HEK293T (cell line): ENCODE results near the gene ST6GAL1.

Source experiments
- CTCF ChIA-PET: fragments of 350-600 bp; formaldehyde crosslinking; extraction: SDS; loops from one replicate; lab custom pipeline; 2021; ENCODE audit warnings: antibody characterized with exemption, inconsistent platforms; lab: Yijun Ruan, JAX
- POLR2A ChIA-PET: fragments of 350-600 bp; formaldehyde crosslinking; extraction: SDS; loops from one replicate; lab custom pipeline; 2020; ENCODE audit warnings: antibody characterized with exemption, inconsistent platforms; lab: Yijun Ruan, JAX
- DNase-seq: peaks from one replicate; pipeline ENCODE4 v3.0.0; 2012; ENCODE audit warnings: mixed read lengths; ENCODE audit errors: extremely low spot score
- ARNT ChIP-seq: fragments of 450-650 bp; IDR thresholded peaks from 2 replicates; pipeline ENCODE4 v1.6.1; 2017; ENCODE audit warnings: mild to moderate bottlenecking
- BHLHE40 ChIP-seq: fragments of 450-650 bp; IDR thresholded peaks from 2 replicates; pipeline ENCODE4 v1.6.1; 2016; ENCODE audit warnings: mild to moderate bottlenecking, moderate library complexity, borderline replicate concordance
- CTBP1 ChIP-seq: fragments of 450-650 bp; IDR thresholded peaks from 2 replicates; pipeline ENCODE4 v1.6.1; 2016; ENCODE audit warnings: borderline replicate concordance
- ELF4 ChIP-seq: fragments of 450-650 bp; IDR thresholded peaks from 2 replicates; pipeline ENCODE4 v1.6.1; 2017; ENCODE audit warnings: antibody characterized with exemption
- FOXA1 ChIP-seq: fragments of 450-650 bp; IDR thresholded peaks from 2 replicates; pipeline ENCODE4 v1.6.1; 2016; ENCODE audit warnings: mild to moderate bottlenecking
- FOXK2 ChIP-seq: fragments of 450-650 bp; IDR thresholded peaks from 2 replicates; pipeline ENCODE4 v1.6.1; 2016; ENCODE audit warnings: mild to moderate bottlenecking
- FOXM1 ChIP-seq: fragments of 450-650 bp; IDR thresholded peaks from 2 replicates; pipeline ENCODE4 v1.6.1; 2017; ENCODE audit warnings: mild to moderate bottlenecking, borderline replicate concordance
- HDGF ChIP-seq: fragments of 450-650 bp; IDR thresholded peaks from 2 replicates; pipeline ENCODE4 v1.6.1; 2017; ENCODE audit warnings: antibody characterized with exemption, borderline replicate concordance
- L3MBTL2 ChIP-seq: fragments of 450-650 bp; conservative IDR thresholded peaks from 2 replicates; pipeline ENCODE4 v1.6.1; 2016; ENCODE audit warnings: mild to moderate bottlenecking
- LEF1 ChIP-seq: fragments of 450-650 bp; IDR thresholded peaks from 2 replicates; pipeline ENCODE4 v1.6.1; 2017; ENCODE audit warnings: mild to moderate bottlenecking, borderline replicate concordance
- NFRKB ChIP-seq: fragments of 450-650 bp; IDR thresholded peaks from 2 replicates; pipeline ENCODE4 v1.6.1; 2016; ENCODE audit warnings: mild to moderate bottlenecking, moderate library complexity
- PKNOX1 ChIP-seq: fragments of 450-650 bp; IDR thresholded peaks from 2 replicates; pipeline ENCODE4 v1.6.1; 2016
- SP1 ChIP-seq: fragments of 450-650 bp; IDR thresholded peaks from 2 replicates; pipeline ENCODE4 v1.6.1; 2017
- SUZ12 ChIP-seq: fragments of 450-650 bp; IDR thresholded peaks from 2 replicates; pipeline ENCODE4 v1.6.1; 2016; ENCODE audit warnings: mild to moderate bottlenecking
- TARDBP ChIP-seq: fragments of 450-650 bp; IDR thresholded peaks from 2 replicates; pipeline ENCODE4 v1.6.1; 2016
- ZNF384 ChIP-seq: fragments of 450-650 bp; IDR thresholded peaks from 2 replicates; pipeline ENCODE4 v1.6.1; 2016

ST6GAL1 gene

GRCh38 chr3:187085021-187085666, 154.8 kb downstream of the ST6GAL1 start:
- no peak for DNase-seq
- POLR2A ChIA-PET = no interaction called here
- TF ChIP-seq BHLHE40 = no peak
- TF ChIP-seq FOXK2 = no peak
- no peak for TF ChIP-seq SUZ12
- TF ChIP-seq HDGF = no peak
- no peak for TF ChIP-seq LEF1
- no peak for TF ChIP-seq L3MBTL2
- no peak for TF ChIP-seq CTBP1
- no peak for TF ChIP-seq SP1
- no peak for TF ChIP-seq NFRKB
- TF ChIP-seq TARDBP = no peak
- TF ChIP-seq PKNOX1 = no peak
- TF ChIP-seq ELF4 = no peak
- TF ChIP-seq ZNF384 = no peak
- TF ChIP-seq FOXM1 = no peak
- TF ChIP-seq ARNT = no peak
- CTCF ChIA-PET = no interaction called here

DNA sequence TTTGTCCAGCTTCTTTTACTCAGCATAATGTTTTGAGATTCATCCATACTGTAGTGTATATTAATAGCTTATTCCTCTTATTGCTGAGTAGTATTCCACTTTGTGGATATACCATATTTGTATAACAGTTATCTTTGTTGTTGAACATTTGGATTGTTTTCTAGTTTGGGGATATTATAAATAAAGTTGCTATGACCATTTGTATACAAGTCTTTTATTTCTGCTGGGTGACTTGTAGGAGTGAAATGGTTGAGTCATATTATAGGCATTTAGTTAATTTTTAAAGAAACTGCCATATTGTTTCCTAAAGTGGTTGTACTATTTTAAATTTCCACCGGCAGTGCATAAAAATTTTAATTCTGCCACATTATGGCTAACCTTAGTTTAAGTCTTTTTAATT, 155.6 kb downstream of the ST6GAL1 start:
- ChIA-PET CTCF (no interaction called here), POLR2A (no interaction called here)
- no peak for DNase-seq
- TF ChIP-seq TARDBP (no peak), HDGF (no peak), L3MBTL2 (no peak), ELF4 (no peak), FOXM1 (no peak), FOXA1 (no peak), LEF1 (no peak), ZNF384 (no peak), BHLHE40 (no peak), PKNOX1 (no peak), SP1 (no peak), SUZ12 (no peak), ARNT (no peak), FOXK2 (no peak), NFRKB (no peak), CTBP1 (no peak)

- ChIA-PET POLR2A (no interaction called here), CTCF (no interaction called here)
Observed at GRCh38 chr3:187086831-187087230, 156.5 kb downstream of the ST6GAL1 start.

DNA sequence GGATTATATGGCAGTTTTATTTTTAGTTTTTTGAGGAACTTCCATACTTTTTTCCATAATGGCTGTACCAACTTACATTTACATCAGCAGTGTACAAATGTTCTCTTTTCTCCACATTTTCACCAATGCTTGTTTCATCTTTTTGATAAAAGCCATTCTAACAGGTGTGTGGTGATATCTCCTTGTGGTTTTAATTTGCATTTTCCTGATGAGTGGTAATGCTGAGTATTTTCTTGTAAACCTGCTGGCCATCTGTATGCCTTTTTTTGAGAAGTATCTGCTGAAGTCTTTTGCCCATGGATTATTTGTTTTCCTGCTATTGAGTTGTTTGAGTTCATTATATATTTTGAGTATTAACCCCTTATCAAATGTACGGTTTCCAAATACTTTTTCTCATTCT, 158.4 kb downstream of the ST6GAL1 start:
- TF ChIP-seq FOXM1 = no peak
- TF ChIP-seq CTBP1 = no peak
- TF ChIP-seq FOXK2 = no peak
- no peak for TF ChIP-seq SP1
- no peak for TF ChIP-seq ZNF384
- no peak for DNase-seq
- CTCF ChIA-PET = no interaction called here
- POLR2A ChIA-PET = no interaction called here

More at GRCh38 chr3:187086831-187087230, 156.5 kb downstream of the ST6GAL1 start:
- DNase-seq = no peak
- TF ChIP-seq FOXK2 (no peak), ZNF384 (no peak), PKNOX1 (no peak), ARNT (no peak), NFRKB (no peak), ELF4 (no peak), SP1 (no peak), FOXA1 (no peak), FOXM1 (no peak), BHLHE40 (no peak), SUZ12 (no peak), HDGF (no peak), CTBP1 (no peak), LEF1 (no peak), TARDBP (no peak)

DNA sequence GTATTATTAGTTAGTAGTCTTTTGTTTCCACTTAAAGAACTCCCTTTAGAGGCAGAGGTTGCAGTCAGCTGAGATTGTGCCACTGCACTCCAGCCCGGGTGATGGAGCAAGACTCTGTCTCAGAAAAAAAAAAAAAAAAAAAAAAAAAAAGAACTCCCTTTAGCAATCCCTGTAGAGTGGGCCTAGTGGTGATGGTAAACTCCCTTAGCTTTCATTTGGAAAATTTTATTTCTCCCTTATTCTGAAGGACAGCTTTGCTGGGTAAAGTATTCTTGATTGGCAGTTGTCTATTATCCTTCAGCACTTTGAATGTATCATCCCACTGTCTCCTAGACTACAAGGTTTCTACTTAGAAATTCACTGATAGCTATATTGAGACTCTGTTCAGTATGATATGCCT, 163.0 kb downstream of the ST6GAL1 start:
- TF ChIP-seq ARNT (no peak), BHLHE40 (no peak), CTBP1 (no peak)
- POLR2A ChIA-PET = no interaction called here
- CTCF ChIA-PET = no interaction called here
- DNase-seq = no peak

DNA sequence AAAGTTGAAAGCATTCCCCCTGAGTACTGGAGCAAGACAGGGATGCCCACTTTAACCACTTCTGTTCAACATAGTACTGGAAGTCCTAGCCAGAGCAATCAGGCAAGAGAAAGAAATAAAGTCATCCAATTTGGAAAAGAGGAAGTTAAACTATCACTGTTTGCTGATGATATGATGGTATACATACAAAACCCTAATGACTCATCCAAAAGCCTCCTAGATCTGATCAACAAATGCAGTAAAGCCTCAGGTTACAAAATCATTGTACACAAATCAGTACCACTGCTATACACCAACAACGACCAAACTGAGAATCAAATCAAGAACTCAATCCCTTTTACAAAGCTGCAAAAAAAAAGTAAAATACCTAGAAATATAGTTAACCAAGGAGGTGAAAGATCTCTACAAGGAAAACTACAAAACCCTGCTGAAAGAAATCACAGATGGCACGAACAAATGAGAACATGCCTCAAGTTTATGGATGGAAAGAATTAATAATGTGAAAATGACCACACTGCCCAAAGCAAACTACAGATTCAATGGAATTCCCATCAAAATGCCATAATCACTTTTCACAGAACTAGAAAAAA, 168.7 kb downstream of the ST6GAL1 start:
- ChIA-PET CTCF (interaction anchor here (0.6 kb wide), 1 partner anchor 10 kb away, joined by 4 read pairs; no protein-coding TSS in a partner anchor), POLR2A (no interaction called here)
- TF ChIP-seq CTBP1 = no peak
- no peak for TF ChIP-seq FOXA1
- no peak for TF ChIP-seq L3MBTL2
- TF ChIP-seq NFRKB = no peak
- TF ChIP-seq ELF4 = no peak
- TF ChIP-seq BHLHE40 = no peak
- no peak for TF ChIP-seq ARNT
- no peak for TF ChIP-seq FOXK2
- TF ChIP-seq PKNOX1 = no peak
- no peak for DNase-seq
